PC-9 (cell line): ENCODE measurements around the gene GPR183. TPM values are rescaled to one million over a fixed set of nuclear protein-coding genes. Genes with fewer than 3 reads are reported as not detected.

Source experiments
- BruUV-seq: library from RNA; stranded (reverse); fragments of 400-500 nt; replicated peaks from 2 replicates; lab custom pipeline; 2021; lab: Mats Ljungman, UMichigan
- CTCF ChIA-PET: fragments of 300-600 bp; sonication (Branson Sonifier 250); formaldehyde crosslinking; loops from one replicate; lab custom pipeline; 2022; ENCODE audit warnings: antibody characterized with exemption; lab: Charles Lee
- POLR2A ChIA-PET: fragments of 300-600 bp; sonication (Branson Sonifier 250); formaldehyde crosslinking; loops from one replicate; lab custom pipeline; 2022; ENCODE audit warnings: antibody characterized with exemption; ENCODE audit not compliant: unreplicated experiment; lab: Charles Lee
- DNase-seq, 2 experiments: peaks; one replicate each; pipeline versions ENCODE4 v3.0.0 to v3.0.0-alpha.2; 2015 to 2022; ENCODE audit warnings: mixed read lengths in 1 of 2
- H2AFZ ChIP-seq: fragments of 200-600 bp; sonication (generic); 2 replicates; pipeline ENCODE4 v1.8.1; 2017; ENCODE audit warnings: antibody characterized with exemption
- H3F3A ChIP-seq: fragments of 200-600 bp; sonication (generic); 2 replicates; pipeline ENCODE4 v1.8.1; 2017; ENCODE audit warnings: antibody characterized with exemption, mild to moderate bottlenecking, low read depth; ENCODE audit not compliant: insufficient read depth
- H3K27ac ChIP-seq: fragments of 200-600 bp; sonication (generic); 2 replicates; pipeline ENCODE4 v1.6.1; 2016; ENCODE audit warnings: mixed run types
- H3K27me3 ChIP-seq: fragments of 200-600 bp; sonication (generic); 2 replicates; pipeline ENCODE4 v1.6.1; 2016; ENCODE audit warnings: low read depth, mixed run types; ENCODE audit not compliant: insufficient read depth
- H3K36me3 ChIP-seq: fragments of 200-600 bp; sonication (generic); 2 replicates; pipeline ENCODE4 v1.6.1; 2016; ENCODE audit warnings: low read depth, mixed run types
- H3K4me1 ChIP-seq: fragments of 200-600 bp; sonication (generic); replicated peaks from 2 replicates; pipeline ENCODE4 v1.6.1; 2016; ENCODE audit warnings: mixed run types; ENCODE audit not compliant: insufficient read depth
- H3K4me2 ChIP-seq: fragments of 200-600 bp; sonication (generic); 2 replicates; pipeline ENCODE4 v1.6.1; 2017; ENCODE audit warnings: mixed run types
- H3K4me3 ChIP-seq: fragments of 200-600 bp; sonication (generic); 2 replicates; pipeline ENCODE4 v1.6.1; 2016; ENCODE audit warnings: mixed run types
- H3K79me2 ChIP-seq: fragments of 200-600 bp; sonication (generic); 2 replicates; pipeline ENCODE4 v1.6.1; 2017; ENCODE audit warnings: low read depth, mixed run types
- H3K9me2 ChIP-seq: fragments of 200-600 bp; sonication (generic); 2 replicates; pipeline ENCODE4 v1.8.1; 2017; ENCODE audit warnings: mild to moderate bottlenecking; ENCODE audit not compliant: insufficient read depth
- H3K9me3 ChIP-seq: fragments of 200-600 bp; sonication (generic); 2 replicates; pipeline ENCODE4 v1.8.1; 2016; ENCODE audit warnings: low read depth; ENCODE audit not compliant: insufficient read depth
- H4K20me1 ChIP-seq: fragments of 200-600 bp; sonication (generic); 2 replicates; pipeline ENCODE4 v1.8.1; 2017; ENCODE audit not compliant: insufficient read depth
- CTCF ChIP-seq: fragments of 200-600 bp; sonication (generic); conservative IDR thresholded peaks from 2 replicates; pipeline ENCODE4 v1.6.1; 2017; ENCODE audit warnings: mixed run types, antibody characterized with exemption, mild to moderate bottlenecking, moderate library complexity
- EZH2 ChIP-seq: fragments of 200-600 bp; sonication (generic); IDR thresholded peaks from 2 replicates; pipeline ENCODE4 v1.8.0; 2017; ENCODE audit warnings: antibody characterized with exemption, low read depth
- intact Hi-C: fragments of 100-400 bp; cut with micrococcal nuclease; formaldehyde crosslinking; loops from one replicate; pipeline ENCODE4 v1.10.0; 2022; ENCODE audit not compliant: unreplicated experiment
- total RNA-seq: library from RNA; stranded (reverse); gene quantifications from 2 replicates; pipeline ENCODE4 v1.2.3, GENCODE V29; 2021

The GPR183 gene
- total RNA-seq, 1 experiment from 2014 or later: not detected

GRCh38 chr13:99304541-99304940 is 2.7 kb downstream of the GPR183 start:
- intact Hi-C loops: no loop called here
- Histone ChIP-seq H3K4me1 (no peaks in the 10 kb centered on the region), H4K20me1 (peaks cover 15% of the 10 kb centered on the region; the same call in 1 of the 2 replicates), H3K79me2 (peaks cover 24% of the 10 kb centered on the region; the same call in 1 of the 2 replicates), H3K4me3 (no peak overlapping the region), H2AFZ (no peak overlapping the region), H3K27me3 (no peaks in the 10 kb centered on the region), H3K9me2 (no peaks in the 10 kb centered on the region), H3K36me3 (0 out of 2 replicates have a peak, but pooled peaks cover 10% of the 10 kb centered on the region), H3F3A (no peaks in the 10 kb centered on the region; the same call in none of the 2 replicates), H3K9me3 (no peaks in the 10 kb centered on the region), H3K4me2 (no peak overlapping the region), H3K27ac (no peak overlapping the region)
- DNase-seq: no peak
- no TSS peak for BruUV-seq
- TF ChIP-seq CTCF (no peak), EZH2 (no peak)
- POLR2A ChIA-PET: interaction anchor here (1.0 kb wide), 1 partner anchor 73 kb away, joined by 6 read pairs; no protein-coding TSS in a partner anchor
- CTCF ChIA-PET: no interaction called here

GRCh38 chr13:99303863-99304521 is 3.2 kb downstream of the GPR183 start:
- no peaks in the 10 kb centered on the region; the same call in none of the 2 replicates for H3F3A ChIP-seq
- H3K27me3 ChIP-seq: no peaks in the 10 kb centered on the region
- peaks cover 19% of the 10 kb centered on the region for H4K20me1 ChIP-seq
- 0 out of 2 replicates have a peak, but pooled peaks cover 10% of the 10 kb centered on the region for H3K36me3 ChIP-seq
- ChIA-PET CTCF (no interaction called here), POLR2A (interaction anchor here (1.0 kb wide), 1 partner anchor 72 kb away, joined by 6 read pairs; no protein-coding TSS in a partner anchor)
- intact Hi-C loops: no loop called here
- no peak overlapping the region for H3K27ac ChIP-seq
- TF ChIP-seq CTCF: no peak
- TF ChIP-seq EZH2: no peak
- DNase-seq: no peak
- H3K4me1 ChIP-seq: no peaks in the 10 kb centered on the region
- H3K79me2 ChIP-seq: peaks cover 20% of the 10 kb centered on the region; the same call in 1 of the 2 replicates
- H2AFZ ChIP-seq: no peak overlapping the region
- BruUV-seq: no TSS peak
- no peak overlapping the region for H3K4me3 ChIP-seq
- no peaks in the 10 kb centered on the region for H3K9me3 ChIP-seq
- no peaks in the 10 kb centered on the region for H3K9me2 ChIP-seq
- no peak overlapping the region for H3K4me2 ChIP-seq

GRCh38 chr13:99302637-99303505 is 4.3 kb downstream of the GPR183 start:
- peaks cover 19% of the 10 kb centered on the region; the same call in 1 of the 2 replicates for H3K79me2 ChIP-seq
- TF ChIP-seq EZH2 (no peak), CTCF (no peak)
- H4K20me1 ChIP-seq: peaks cover 20% of the 10 kb centered on the region
- no peak overlapping the region for H3K4me2 ChIP-seq
- intact Hi-C loops: no loop called here
- H3K9me2 ChIP-seq: no peaks in the 10 kb centered on the region
- no peaks in the 10 kb centered on the region for H3K36me3 ChIP-seq
- H3K4me3 ChIP-seq: no peak overlapping the region
- no peaks in the 10 kb centered on the region; the same call in none of the 2 replicates for H3F3A ChIP-seq
- no TSS peak for BruUV-seq
- H3K4me1 ChIP-seq: no peaks in the 10 kb centered on the region
- H3K27me3 ChIP-seq: no peaks in the 10 kb centered on the region
- H3K27ac ChIP-seq: no peak overlapping the region
- no peak for DNase-seq
- H2AFZ ChIP-seq: no peak overlapping the region
- ChIA-PET CTCF (no interaction called here), POLR2A (no interaction called here)
- no peaks in the 10 kb centered on the region for H3K9me3 ChIP-seq
